ENCODE data around the gene EPB41L2. TPM values are rescaled to one million over a fixed set of nuclear protein-coding genes. Genes with fewer than 3 reads are reported as not detected.

The EPB41L2 gene
- total RNA-seq, 1 donor from 2014 or later: 124 TPM

DNA sequence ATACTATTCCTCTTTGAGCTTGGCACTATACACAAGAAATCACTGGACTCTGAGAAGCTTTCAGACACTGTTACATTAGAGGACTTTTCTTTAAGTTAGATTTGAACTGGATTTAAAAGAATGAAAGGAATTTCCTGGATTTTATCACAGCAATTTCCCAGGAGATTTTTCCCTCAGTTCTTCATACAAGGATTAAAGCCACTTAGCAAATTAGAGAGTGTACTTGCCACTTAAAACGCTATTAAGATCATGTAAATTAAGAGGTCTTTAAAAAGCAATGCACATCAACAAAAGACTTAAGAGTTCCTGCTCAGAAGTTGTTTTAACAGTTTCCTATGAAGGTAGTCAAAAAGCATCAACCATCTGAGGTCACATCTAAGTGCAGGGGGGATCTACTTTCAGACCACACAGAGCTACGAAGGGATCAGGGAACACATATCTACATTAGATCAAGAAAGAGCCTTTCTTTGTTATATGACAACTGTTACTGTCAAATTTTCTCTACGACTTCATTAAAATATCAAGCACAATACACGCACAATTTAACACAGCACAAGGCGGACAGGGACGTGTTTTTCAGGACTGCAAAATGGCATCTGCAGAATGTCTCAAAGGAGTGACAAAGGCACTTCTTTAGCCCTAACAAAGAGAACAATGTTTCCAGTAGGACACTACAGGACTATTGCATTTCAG is 65.8 kb downstream of the EPB41L2 start:
- peaks cover 25% of the 10 kb centered on the region for H3K4me1 ChIP-seq
- no peaks in the 10 kb centered on the region for H3K27me3 ChIP-seq (ENCODE audit: low read depth)
- no peak overlapping the region for H3K4me3 ChIP-seq
- DNase-seq (no peak), ATAC-seq (no peak)
- H3K27ac ChIP-seq: no peak overlapping the region
- H3K36me3 ChIP-seq: no peaks in the 10 kb centered on the region
- TF ChIP-seq, protein P1, sequence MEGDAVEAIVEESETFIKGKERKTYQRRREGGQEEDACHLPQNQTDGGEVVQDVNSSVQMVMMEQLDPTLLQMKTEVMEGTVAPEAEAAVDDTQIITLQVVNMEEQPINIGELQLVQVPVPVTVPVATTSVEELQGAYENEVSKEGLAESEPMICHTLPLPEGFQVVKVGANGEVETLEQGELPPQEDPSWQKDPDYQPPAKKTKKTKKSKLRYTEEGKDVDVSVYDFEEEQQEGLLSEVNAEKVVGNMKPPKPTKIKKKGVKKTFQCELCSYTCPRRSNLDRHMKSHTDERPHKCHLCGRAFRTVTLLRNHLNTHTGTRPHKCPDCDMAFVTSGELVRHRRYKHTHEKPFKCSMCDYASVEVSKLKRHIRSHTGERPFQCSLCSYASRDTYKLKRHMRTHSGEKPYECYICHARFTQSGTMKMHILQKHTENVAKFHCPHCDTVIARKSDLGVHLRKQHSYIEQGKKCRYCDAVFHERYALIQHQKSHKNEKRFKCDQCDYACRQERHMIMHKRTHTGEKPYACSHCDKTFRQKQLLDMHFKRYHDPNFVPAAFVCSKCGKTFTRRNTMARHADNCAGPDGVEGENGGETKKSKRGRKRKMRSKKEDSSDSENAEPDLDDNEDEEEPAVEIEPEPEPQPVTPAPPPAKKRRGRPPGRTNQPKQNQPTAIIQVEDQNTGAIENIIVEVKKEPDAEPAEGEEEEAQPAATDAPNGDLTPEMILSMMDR (IDR thresholded peaks at IDR 0.05): no peak
- no peaks in the 10 kb centered on the region for H3K9me3 ChIP-seq
- intact Hi-C loops (cut with DNase I): no loop called here

DNA sequence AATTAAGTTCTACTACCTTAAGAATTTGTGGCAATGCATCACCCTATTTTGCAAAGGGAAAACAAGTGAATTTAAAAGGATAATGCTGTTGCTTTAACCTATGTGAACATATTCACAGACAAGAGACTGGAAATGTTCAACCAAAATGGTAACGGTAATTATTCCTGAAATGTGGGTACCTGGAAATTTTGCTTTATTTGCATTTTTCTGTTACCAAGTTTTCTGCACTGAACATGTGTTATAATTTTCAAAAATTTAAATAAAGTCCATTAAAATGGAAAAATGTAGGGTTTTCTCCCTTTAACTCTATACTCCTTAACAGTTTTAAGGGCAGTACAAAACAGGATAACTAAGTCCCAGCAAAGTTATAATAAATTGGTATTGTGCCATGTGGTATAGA is 66.4 kb downstream of the EPB41L2 start:
- Histone ChIP-seq H3K4me3 (no peak overlapping the region), H3K27me3 (ENCODE audit: low read depth) (no peaks in the 10 kb centered on the region), H3K36me3 (no peaks in the 10 kb centered on the region), H3K9me3 (no peaks in the 10 kb centered on the region), H3K27ac (no peak overlapping the region), H3K4me1 (peaks cover 20% of the 10 kb centered on the region)
- TF ChIP-seq, protein P1 (IDR thresholded peaks at IDR 0.05): no peak
- ATAC-seq (no peak), DNase-seq (no peak)
- intact Hi-C loops (cut with DNase I): no loop called here

DNA sequence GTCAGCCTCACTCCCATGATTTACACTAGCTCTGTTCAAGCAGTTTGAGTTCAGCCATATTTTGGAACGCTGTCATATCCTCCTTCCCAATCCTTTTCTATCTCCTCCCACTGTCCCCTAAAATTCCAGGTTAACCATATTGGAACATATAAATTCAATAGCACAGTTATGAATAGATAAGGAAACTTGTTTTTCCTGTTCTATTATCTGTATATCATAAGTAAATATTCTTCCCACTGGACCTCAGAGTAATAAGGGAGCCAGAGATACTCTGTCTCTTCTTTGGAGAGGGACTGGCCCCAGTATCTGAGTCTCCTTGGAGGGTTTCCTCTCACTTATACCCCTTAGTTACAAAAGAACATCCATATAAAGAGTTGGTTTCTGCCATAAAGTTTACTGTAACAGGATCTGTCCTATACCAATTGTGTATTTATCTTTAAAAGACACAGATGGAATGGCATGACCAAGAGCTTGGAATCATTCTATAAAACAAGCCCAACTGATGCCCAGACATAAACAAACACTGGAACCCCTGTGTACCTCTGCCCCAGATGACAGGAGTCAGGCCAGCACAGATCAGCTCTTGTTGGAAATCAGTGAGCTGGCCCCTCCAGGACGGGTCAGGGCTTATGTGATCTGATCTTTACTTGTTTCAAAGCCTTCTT is 67.1 kb downstream of the EPB41L2 start:
- H3K4me3 ChIP-seq: no peak overlapping the region
- no peak overlapping the region for H3K27ac ChIP-seq
- peaks cover 20% of the 10 kb centered on the region for H3K4me1 ChIP-seq
- H3K36me3 ChIP-seq: no peaks in the 10 kb centered on the region
- no peaks in the 10 kb centered on the region for H3K9me3 ChIP-seq
- DNase-seq (no peak), ATAC-seq (no peak)
- H3K27me3 ChIP-seq (ENCODE audit: low read depth): no peaks in the 10 kb centered on the region
- intact Hi-C loops (cut with DNase I): no loop called here
- TF ChIP-seq, protein P1 (IDR thresholded peaks at IDR 0.05): no peak

DNA sequence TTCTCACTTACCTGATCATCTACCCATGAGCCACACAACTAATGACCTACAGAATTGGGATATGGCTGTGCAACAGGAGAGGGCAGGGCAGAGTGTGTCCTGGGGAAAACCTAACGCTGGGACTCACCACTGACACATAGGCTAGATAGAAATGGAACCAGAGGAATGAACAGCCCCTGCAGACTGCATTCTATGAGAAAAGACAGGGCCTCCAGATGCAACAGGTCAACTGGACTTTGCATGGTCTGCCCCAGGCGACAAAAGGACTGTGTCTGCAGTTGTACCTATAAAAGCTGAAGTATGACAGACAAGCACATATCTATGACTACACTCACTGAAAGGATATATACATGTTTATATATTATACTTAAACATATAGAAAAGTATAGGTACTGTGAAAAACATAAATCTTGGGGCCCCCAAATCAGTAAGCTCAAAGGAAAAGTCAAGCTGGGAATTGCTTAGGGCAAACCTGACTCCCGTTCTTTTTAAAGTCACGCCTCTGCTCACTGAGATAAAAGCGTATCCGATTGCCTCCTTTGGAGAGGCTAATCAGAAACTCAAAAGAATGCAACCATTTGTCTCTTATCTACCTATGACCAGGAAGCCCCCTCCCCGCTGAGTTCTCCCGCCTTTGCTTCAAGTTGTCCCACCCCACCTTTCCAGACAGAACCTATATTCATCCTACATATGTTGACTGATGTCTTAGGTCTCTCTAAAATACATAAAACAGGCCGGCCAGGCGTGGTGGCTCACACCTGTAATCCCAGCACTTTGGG is 68.5 kb downstream of the EPB41L2 start:
- intact Hi-C loops (cut with DNase I): no loop called here
- H3K4me3 ChIP-seq: no peak overlapping the region
- TF ChIP-seq, protein P1 (IDR thresholded peaks at IDR 0.05): no peak
- DNase-seq (no peak), ATAC-seq (no peak)
- peaks cover 20% of the 10 kb centered on the region for H3K4me1 ChIP-seq
- H3K36me3 ChIP-seq: no peaks in the 10 kb centered on the region
- H3K27ac ChIP-seq: no peak overlapping the region
- H3K27me3 ChIP-seq (ENCODE audit: low read depth): no peaks in the 10 kb centered on the region
- no peaks in the 10 kb centered on the region for H3K9me3 ChIP-seq

DNA sequence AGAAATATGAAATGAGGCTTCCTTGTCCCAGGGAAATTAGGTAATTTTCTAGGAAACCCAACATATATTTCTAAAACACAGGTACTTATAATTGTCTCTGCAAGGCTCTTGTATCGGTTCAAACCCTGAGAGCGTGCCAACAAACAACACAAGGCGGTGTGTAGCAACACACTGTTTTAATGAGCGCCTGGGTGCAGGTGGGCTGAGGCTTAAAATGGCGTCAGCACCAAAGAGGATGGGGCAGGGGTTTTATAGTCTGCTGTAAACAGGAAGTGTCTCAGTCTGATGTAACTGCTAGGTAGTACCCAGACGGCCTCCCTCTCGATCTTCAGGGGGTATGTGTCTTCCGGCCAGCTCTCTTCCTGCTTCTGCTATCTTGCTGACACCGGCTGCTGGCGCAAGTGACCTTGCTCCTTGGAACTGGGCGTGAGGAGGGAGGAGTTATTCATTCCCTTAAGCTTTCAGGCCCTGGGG is 69.7 kb downstream of the EPB41L2 start:
- TF ChIP-seq, protein P1 (IDR thresholded peaks at IDR 0.05): no peak
- Histone ChIP-seq H3K4me3 (no peak overlapping the region), H3K4me1 (peaks cover 20% of the 10 kb centered on the region), H3K27ac (no peak overlapping the region), H3K27me3 (ENCODE audit: low read depth) (no peaks in the 10 kb centered on the region), H3K9me3 (no peaks in the 10 kb centered on the region), H3K36me3 (no peaks in the 10 kb centered on the region)
- ATAC-seq (no peak), DNase-seq (no peak)
- intact Hi-C loops (cut with DNase I): no loop called here
